Subcutaneous abdominal adipose tissue (tissue), 5 donors: Measurements from ENCODE around the gene SMIM23.

Experiments used
- H3K27ac ChIP-seq: one replicate; pipeline ENCODE4 v1.7.0; 2013; ENCODE audit warnings: low read depth, mild to moderate bottlenecking, inconsistent platforms, low read length, moderate library complexity
- H3K27me3 ChIP-seq, 5 donors: one replicate each; pipeline ENCODE4 v1.7.0; 2013; ENCODE audit warnings: low read length in 5 of 5, inconsistent platforms in 1 of 5; ENCODE audit not compliant: control insufficient read depth in 5 of 5, insufficient read depth in 4 of 5
- H3K36me3 ChIP-seq, 5 donors: one replicate each; pipeline ENCODE4 v1.7.0; 2013; ENCODE audit warnings: low read length in 5 of 5; ENCODE audit not compliant: control insufficient read depth in 5 of 5, insufficient read depth in 5 of 5
- H3K4me1 ChIP-seq, 5 donors: one replicate each; pipeline ENCODE4 v1.7.0; 2013; ENCODE audit warnings: low read length in 5 of 5, mild to moderate bottlenecking in 3 of 5, moderate library complexity in 1 of 5; ENCODE audit not compliant: control insufficient read depth in 5 of 5, insufficient read depth in 5 of 5
- H3K4me3 ChIP-seq, 5 donors: one replicate each; pipeline ENCODE4 v1.7.0; 2013; ENCODE audit warnings: low read length in 5 of 5, low read depth in 1 of 5
- H3K9ac ChIP-seq, 5 donors: one replicate each; pipeline ENCODE4 v1.7.0; 2013; ENCODE audit warnings: low read length in 5 of 5, mild to moderate bottlenecking in 4 of 5, moderate library complexity in 3 of 5
- H3K9me3 ChIP-seq, 5 donors: one replicate each; pipeline ENCODE4 v1.7.0; 2013; ENCODE audit warnings: low read length in 5 of 5; ENCODE audit not compliant: control insufficient read depth in 5 of 5
- donor health status: healthy.
- donor health status: healthy.
- donor health status: healthy.
- donor health status: healthy.
- donor health status: healthy.

Gene SMIM23

GRCh38 chr5:171748720-171749119, 36.9 kb upstream of the SMIM23 start:
- H3K27me3 ChIP-seq = no peaks in the 10 kb centered on the region
- no peaks in the 10 kb centered on the region for H3K36me3 ChIP-seq
- no peak overlapping the region for H3K4me3 ChIP-seq
- no peaks in the 10 kb centered on the region for H3K9me3 ChIP-seq
- no peak overlapping the region for H3K9ac ChIP-seq
- H3K27ac ChIP-seq = no peak overlapping the region
- peaks cover 12 to 41% (median 30%) of the 10 kb centered on the region in 5 donors for H3K4me1 ChIP-seq

GRCh38 chr5:171749365-171749764, 36.3 kb upstream of the SMIM23 start:
- Histone ChIP-seq H3K9ac (no peak overlapping the region), H3K4me3 (no peak overlapping the region), H3K27ac (peak overlapping the region; percentile 79), H3K9me3 (no peaks in the 10 kb centered on the region), H3K4me1 (peaks cover 12 to 47% (median 33%) of the 10 kb centered on the region in 5 donors), H3K36me3 (no peaks in the 10 kb centered on the region), H3K27me3 (no peaks in the 10 kb centered on the region)

- Histone ChIP-seq H3K4me1 (peaks cover 13 to 56% (median 40%) of the 10 kb centered on the region in 5 donors), H3K36me3 (no peaks in the 10 kb centered on the region), H3K27me3 (no peaks in the 10 kb centered on the region), H3K27ac (peak overlapping the region; percentile 79), H3K9ac (no peak overlapping the region), H3K4me3 (no peak overlapping the region), H3K9me3 (no peaks in the 10 kb centered on the region)
These were observed 35.3 kb upstream of the SMIM23 start for GRCh38 chr5:171750311-171750788.

- Histone ChIP-seq H3K4me3 (no peak overlapping the region), H3K9ac (no peak overlapping the region), H3K36me3 (no peaks in the 10 kb centered on the region), H3K9me3 (peaks cover 0 to 2% (median 0%) of the 10 kb centered on the region in 5 donors), H3K27me3 (no peaks in the 10 kb centered on the region), H3K4me1 (peaks cover 9 to 54% (median 35%) of the 10 kb centered on the region in 5 donors), H3K27ac (peak overlapping the region; percentile 53)
These were observed 30.2 kb upstream of the SMIM23 start for GRCh38 chr5:171755354-171755821.

GRCh38 chr5:171757853-171758535, 27.6 kb upstream of the SMIM23 start:
- Histone ChIP-seq H3K4me1 (peaks cover 4 to 39% (median 24%) of the 10 kb centered on the region in 5 donors), H3K27ac (no peak overlapping the region), H3K9ac (no peak overlapping the region), H3K27me3 (no peaks in the 10 kb centered on the region), H3K36me3 (no peaks in the 10 kb centered on the region), H3K4me3 (no peak overlapping the region), H3K9me3 (peaks cover 0 to 4% (median 0%) of the 10 kb centered on the region in 5 donors)

GRCh38 chr5:171759777-171760176, 25.8 kb upstream of the SMIM23 start:
- Histone ChIP-seq H3K4me3 (no peak overlapping the region), H3K4me1 (peaks cover 4 to 28% (median 22%) of the 10 kb centered on the region in 5 donors), H3K27me3 (no peaks in the 10 kb centered on the region), H3K36me3 (no peaks in the 10 kb centered on the region), H3K27ac (peak overlapping the region; percentile 65), H3K9ac (no peak overlapping the region), H3K9me3 (peaks cover 0 to 4% (median 0%) of the 10 kb centered on the region in 5 donors)

- Histone ChIP-seq H3K4me1 (peaks cover 0 to 16% (median 11%) of the 10 kb centered on the region in 5 donors), H3K36me3 (no peaks in the 10 kb centered on the region), H3K27ac (no peak overlapping the region), H3K4me3 (no peak overlapping the region), H3K9me3 (peaks cover 0 to 7% (median 3%) of the 10 kb centered on the region in 5 donors), H3K27me3 (no peaks in the 10 kb centered on the region), H3K9ac (no peak overlapping the region)
These were observed 23.5 kb upstream of the SMIM23 start for GRCh38 chr5:171762021-171762608.

GRCh38 chr5:171762903-171763302, 22.7 kb upstream of the SMIM23 start:
- peaks cover 0 to 14% (median 7%) of the 10 kb centered on the region in 5 donors for H3K9me3 ChIP-seq
- H3K27me3 ChIP-seq = no peaks in the 10 kb centered on the region
- H3K4me3 ChIP-seq = no peak overlapping the region
- H3K9ac ChIP-seq = no peak overlapping the region
- no peak overlapping the region for H3K27ac ChIP-seq
- peaks cover 0 to 16% (median 11%) of the 10 kb centered on the region in 5 donors for H3K4me1 ChIP-seq
- H3K36me3 ChIP-seq = no peaks in the 10 kb centered on the region

GRCh38 chr5:171764265-171764664, 21.4 kb upstream of the SMIM23 start:
- no peaks in the 10 kb centered on the region for H3K27me3 ChIP-seq
- no peaks in the 10 kb centered on the region for H3K36me3 ChIP-seq
- no peak overlapping the region for H3K4me3 ChIP-seq
- H3K4me1 ChIP-seq = peaks cover 0 to 13% (median 6%) of the 10 kb centered on the region in 5 donors
- no peak overlapping the region for H3K27ac ChIP-seq
- no peak overlapping the region for H3K9ac ChIP-seq
- peaks cover 0 to 15% (median 7%) of the 10 kb centered on the region in 5 donors for H3K9me3 ChIP-seq

GRCh38 chr5:171766875-171767274, 18.7 kb upstream of the SMIM23 start:
- peaks cover 0 to 3% (median 0%) of the 10 kb centered on the region in 5 donors for H3K4me1 ChIP-seq
- no peak overlapping the region for H3K27ac ChIP-seq
- no peaks in the 10 kb centered on the region for H3K36me3 ChIP-seq
- H3K9ac ChIP-seq = no peak overlapping the region
- H3K27me3 ChIP-seq = no peaks in the 10 kb centered on the region
- H3K4me3 ChIP-seq = no peak overlapping the region
- peaks cover 0 to 12% (median 7%) of the 10 kb centered on the region in 5 donors for H3K9me3 ChIP-seq
